SK-N-DZ (cell line): ENCODE data around the gene ACTRT2.

Source experiments
- DNase-seq: peaks from one replicate; pipeline ENCODE4 v3.0.0-alpha.2; 2015; ENCODE audit warnings: low spot score

The ACTRT2 gene

GRCh38 chr1:3031401-3032221 lies 10.3 kb downstream of the ACTRT2 start:
- no peak for DNase-seq

GRCh38 chr1:3032371-3033039 lies 11.2 kb downstream of the ACTRT2 start:
- no peak for DNase-seq

GRCh38 chr1:3033040-3033789 lies 11.9 kb downstream of the ACTRT2 start:
- DNase-seq = no peak

- no peak for DNase-seq
These were observed 12.5 kb downstream of the ACTRT2 start for GRCh38 chr1:3033790-3034090.

- no peak for DNase-seq
These were observed 12.9 kb downstream of the ACTRT2 start for GRCh38 chr1:3034162-3034561.

GRCh38 chr1:3034728-3035562 lies 13.7 kb downstream of the ACTRT2 start:
- no peak for DNase-seq

GRCh38 chr1:3035563-3036446 lies 14.5 kb downstream of the ACTRT2 start:
- no peak for DNase-seq

GRCh38 chr1:3036447-3037280 lies 15.4 kb downstream of the ACTRT2 start:
- no peak for DNase-seq

GRCh38 chr1:3037281-3038040 lies 16.2 kb downstream of the ACTRT2 start:
- DNase-seq = no peak

- DNase-seq = no peak
These were observed 16.9 kb downstream of the ACTRT2 start for GRCh38 chr1:3038113-3038551.

- no peak for DNase-seq
These were observed 17.4 kb downstream of the ACTRT2 start for GRCh38 chr1:3038571-3039181.

- DNase-seq = no peak
These were observed 18.7 kb downstream of the ACTRT2 start for GRCh38 chr1:3040004-3040403.

GRCh38 chr1:3042481-3042880 lies 21.2 kb downstream of the ACTRT2 start:
- DNase-seq = no peak

- DNase-seq = no peak
These were observed 27.9 kb downstream of the ACTRT2 start for GRCh38 chr1:3049164-3049563.

- DNase-seq = no peak
These were observed 28.6 kb downstream of the ACTRT2 start for GRCh38 chr1:3049905-3050304.

- DNase-seq = no peak
These were observed 29.3 kb downstream of the ACTRT2 start for GRCh38 chr1:3050603-3051002.

- no peak for DNase-seq
These were observed 30.3 kb downstream of the ACTRT2 start for GRCh38 chr1:3051270-3052268.
